Nephron progenitor cell (in vitro differentiated cells): ENCODE measurements around the gene SELENOV.

Experiments
- DNase-seq: peaks from one replicate; pipeline ENCODE4 v3.0.0; 2021
- H3K27ac Mint-ChIP-seq: 2 replicates; pipeline ENCODE4 v1.8.0; 2021; ENCODE audit warnings: mild to moderate bottlenecking, moderate library complexity, mixed read lengths
- H3K27me3 Mint-ChIP-seq: 2 replicates; pipeline ENCODE4 v1.8.0; 2021; ENCODE audit warnings: mild to moderate bottlenecking, low read depth, mixed read lengths; ENCODE audit not compliant: poor library complexity
- H3K36me3 Mint-ChIP-seq: 2 replicates; pipeline ENCODE4 v1.8.0; 2021; ENCODE audit warnings: low read depth, mixed read lengths
- H3K4me1 Mint-ChIP-seq: 2 replicates; pipeline ENCODE4 v1.8.0; 2021; ENCODE audit warnings: mixed read lengths
- H3K4me3 Mint-ChIP-seq: 2 replicates; pipeline ENCODE4 v1.8.0; 2021; ENCODE audit warnings: mild to moderate bottlenecking, moderate library complexity, mixed read lengths
- H3K9me3 Mint-ChIP-seq: 2 replicates; pipeline ENCODE4 v1.8.0; 2021; ENCODE audit warnings: mild to moderate bottlenecking, moderate library complexity, mixed read lengths
- TF ChIP-seq, protein P1 (sequence below): fragments of 200-600 bp; sonication (generic); IDR thresholded peaks from 2 replicates; pipeline ENCODE4 v1.5.0; 2021; ENCODE audit warnings: antibody characterized with exemption

Gene SELENOV

DNA sequence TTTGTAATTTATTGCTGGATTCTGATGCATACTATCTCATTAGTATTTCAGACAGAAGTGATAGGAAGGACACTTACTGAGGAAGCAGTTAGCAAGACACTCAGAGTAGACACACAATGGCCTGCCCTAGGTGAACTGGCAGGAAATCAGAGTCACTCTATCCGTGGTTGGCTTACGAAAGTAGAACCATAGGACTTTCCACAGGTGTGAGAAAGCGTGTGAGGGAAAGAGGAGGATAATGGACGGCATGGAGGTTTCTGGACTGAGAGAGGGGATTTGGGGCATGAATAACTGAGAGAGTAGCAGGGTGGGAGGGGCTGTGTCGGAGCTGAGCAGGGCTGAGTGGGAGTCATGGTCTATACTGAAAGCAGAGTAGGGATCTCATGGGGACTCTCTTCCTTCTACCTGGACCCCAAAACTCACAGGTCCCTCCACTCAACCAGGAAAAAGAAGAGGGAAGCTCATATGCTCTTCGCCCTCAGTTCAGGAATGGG lies 43.7 kb downstream of the SELENOV start:
- no peak for DNase-seq
- no peak overlapping the region for H3K27ac Mint-ChIP-seq
- H3K27me3 Mint-ChIP-seq, result peaks cover 79% of the 10 kb centered on the region
- no peaks in the 10 kb centered on the region for H3K9me3 Mint-ChIP-seq
- H3K4me1 Mint-ChIP-seq, result peaks cover 19% of the 10 kb centered on the region
- no peak overlapping the region for H3K4me3 Mint-ChIP-seq
- TF ChIP-seq, protein P1, sequence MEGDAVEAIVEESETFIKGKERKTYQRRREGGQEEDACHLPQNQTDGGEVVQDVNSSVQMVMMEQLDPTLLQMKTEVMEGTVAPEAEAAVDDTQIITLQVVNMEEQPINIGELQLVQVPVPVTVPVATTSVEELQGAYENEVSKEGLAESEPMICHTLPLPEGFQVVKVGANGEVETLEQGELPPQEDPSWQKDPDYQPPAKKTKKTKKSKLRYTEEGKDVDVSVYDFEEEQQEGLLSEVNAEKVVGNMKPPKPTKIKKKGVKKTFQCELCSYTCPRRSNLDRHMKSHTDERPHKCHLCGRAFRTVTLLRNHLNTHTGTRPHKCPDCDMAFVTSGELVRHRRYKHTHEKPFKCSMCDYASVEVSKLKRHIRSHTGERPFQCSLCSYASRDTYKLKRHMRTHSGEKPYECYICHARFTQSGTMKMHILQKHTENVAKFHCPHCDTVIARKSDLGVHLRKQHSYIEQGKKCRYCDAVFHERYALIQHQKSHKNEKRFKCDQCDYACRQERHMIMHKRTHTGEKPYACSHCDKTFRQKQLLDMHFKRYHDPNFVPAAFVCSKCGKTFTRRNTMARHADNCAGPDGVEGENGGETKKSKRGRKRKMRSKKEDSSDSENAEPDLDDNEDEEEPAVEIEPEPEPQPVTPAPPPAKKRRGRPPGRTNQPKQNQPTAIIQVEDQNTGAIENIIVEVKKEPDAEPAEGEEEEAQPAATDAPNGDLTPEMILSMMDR, result no peak
- H3K36me3 Mint-ChIP-seq, result no peaks in the 10 kb centered on the region

- H3K9me3 Mint-ChIP-seq, result no peaks in the 10 kb centered on the region
- H3K4me1 Mint-ChIP-seq, result peaks cover 6% of the 10 kb centered on the region
- no peak overlapping the region for H3K27ac Mint-ChIP-seq
- H3K36me3 Mint-ChIP-seq, result no peaks in the 10 kb centered on the region
- H3K4me3 Mint-ChIP-seq, result no peak overlapping the region
- TF ChIP-seq, protein P1, result no peak
- no peak for DNase-seq
- peaks cover 52% of the 10 kb centered on the region for H3K27me3 Mint-ChIP-seq
These were observed 48.5 kb downstream of the SELENOV start for GRCh38 chr19:39563408-39563807.

DNA sequence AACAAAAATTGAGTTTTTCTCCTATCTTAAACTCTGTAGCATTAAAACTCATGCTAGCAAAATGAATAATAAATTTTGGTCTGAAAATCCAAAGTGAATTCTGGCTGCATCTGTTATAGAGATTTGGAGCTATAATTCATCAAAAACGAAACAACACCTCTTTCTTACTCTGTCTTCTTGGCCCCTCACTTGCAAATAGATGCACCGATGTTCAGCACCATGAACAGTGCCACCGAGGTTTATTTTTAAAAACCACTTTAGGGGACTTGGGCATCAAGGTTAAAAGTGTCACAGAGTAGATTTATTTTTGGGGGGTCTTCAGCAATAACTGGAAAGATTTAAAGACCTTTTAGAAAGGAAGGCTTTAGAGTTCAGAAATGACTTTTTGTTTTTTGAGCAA lies 51.1 kb downstream of the SELENOV start:
- no peak for DNase-seq
- H3K9me3 Mint-ChIP-seq, result no peaks in the 10 kb centered on the region
- H3K36me3 Mint-ChIP-seq, result no peaks in the 10 kb centered on the region
- no peak overlapping the region for H3K4me3 Mint-ChIP-seq
- H3K4me1 Mint-ChIP-seq, result no peaks in the 10 kb centered on the region
- TF ChIP-seq, protein P1, result no peak
- no peak overlapping the region for H3K27ac Mint-ChIP-seq
- peaks cover 49% of the 10 kb centered on the region for H3K27me3 Mint-ChIP-seq

DNA sequence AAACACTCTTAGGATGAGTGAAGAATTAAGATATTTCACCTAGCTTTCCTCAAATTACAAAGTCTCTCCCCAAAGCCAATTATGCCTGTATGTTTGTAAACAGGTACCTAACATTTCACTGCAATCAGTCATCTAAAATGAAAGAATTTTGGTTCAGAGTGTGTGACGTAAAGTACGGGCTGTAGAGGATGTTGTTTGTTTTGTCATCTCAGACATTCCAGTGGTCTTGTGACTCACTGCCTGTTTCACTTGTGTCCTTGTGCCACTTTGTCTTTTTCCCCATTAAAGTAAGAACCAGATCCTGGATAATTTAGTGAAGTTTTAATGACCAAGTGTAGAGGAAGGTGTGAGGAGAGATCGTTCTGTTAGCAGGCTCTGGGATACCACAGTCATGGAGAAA lies 53.7 kb downstream of the SELENOV start:
- Mint-ChIP-seq H3K27me3 (peaks cover 48% of the 10 kb centered on the region), H3K4me3 (no peak overlapping the region), H3K4me1 (no peaks in the 10 kb centered on the region), H3K27ac (no peak overlapping the region), H3K9me3 (peaks cover 14% of the 10 kb centered on the region), H3K36me3 (no peaks in the 10 kb centered on the region)
- TF ChIP-seq, protein P1, result no peak
- DNase-seq, result no peak
